Measurements from ENCODE around the gene NUDT8.

DNA sequence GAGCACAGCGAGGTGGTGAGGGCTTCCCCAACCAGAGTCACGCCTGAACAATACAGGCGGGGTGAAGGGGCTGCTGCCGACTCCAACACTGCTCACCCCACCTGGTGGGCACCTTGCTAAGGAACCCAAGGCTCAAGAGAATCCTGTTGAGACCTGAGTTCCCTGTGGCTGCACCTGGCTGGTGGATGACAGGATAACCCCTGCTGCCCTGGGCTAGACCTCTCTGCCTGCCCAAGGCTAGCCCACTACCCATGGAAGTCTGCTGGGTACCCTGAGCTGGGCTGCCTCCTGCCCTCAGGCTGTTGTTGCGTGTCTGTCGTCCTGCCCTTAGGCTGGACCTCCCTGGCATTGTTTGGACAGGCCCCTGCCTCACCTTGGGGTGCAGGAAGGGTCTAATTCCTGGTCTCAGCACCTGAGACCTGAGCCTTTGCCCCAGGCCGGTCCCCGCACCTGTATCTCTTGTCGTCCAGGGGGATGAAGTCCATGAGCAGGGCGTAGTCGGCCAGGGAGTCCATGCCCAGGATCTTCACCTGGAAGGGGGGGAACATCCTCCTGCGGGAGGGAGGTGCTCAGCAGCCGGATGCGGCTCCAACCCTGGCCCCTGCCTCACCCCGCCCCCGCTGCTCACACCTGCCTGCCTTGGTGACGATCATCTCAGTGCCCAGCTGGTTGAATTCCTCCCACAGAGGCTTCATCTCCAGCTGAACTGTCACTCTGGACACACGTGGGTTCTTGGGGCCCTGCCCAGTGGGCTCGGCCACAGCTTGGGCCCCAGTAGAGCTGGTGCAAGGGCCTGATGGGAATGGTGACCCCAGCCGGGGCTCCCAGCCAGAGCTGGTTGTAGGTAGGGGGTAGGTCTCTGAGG, 4.9 kb upstream of the NUDT8 start:
- TF ChIP-seq CTCF (IDR thresholded peaks at IDR 0.05) (no peak), POLR2A (IDR thresholded peaks at IDR 0.05) (no peak), EP300 (IDR thresholded peaks at IDR 0.05) (no peak)
